Measurements from ENCODE around the gene ARHGEF26. TPM values are rescaled to one million over a fixed set of nuclear protein-coding genes. Genes with fewer than 3 reads are reported as not detected.

ARHGEF26 gene
- total RNA-seq, 4 donors from 2014 or later = 30.6 to 49.3 (median 37.8) TPM

DNA sequence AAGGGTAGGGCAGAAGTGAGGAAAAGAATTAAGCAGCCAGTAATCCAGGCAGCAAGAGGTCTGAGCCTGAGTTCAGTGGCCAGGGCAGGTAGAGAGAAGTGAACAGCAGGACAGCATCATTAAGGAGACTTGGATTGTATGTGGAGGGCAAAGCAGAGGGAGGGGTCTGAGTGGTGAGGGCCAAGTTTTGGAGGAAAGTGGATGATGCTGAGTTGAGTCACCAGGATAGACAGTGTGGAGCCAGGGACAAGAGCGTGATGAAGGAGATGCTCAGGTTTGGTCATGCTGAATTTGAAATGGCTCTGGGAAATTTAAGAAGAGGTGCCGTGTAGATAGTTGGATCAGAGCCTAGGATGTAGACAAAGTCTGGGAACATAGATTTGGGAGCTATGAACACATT lies 93.1 kb downstream of the ARHGEF26 start:
- no peaks in the 10 kb centered on the region for H3K27me3 ChIP-seq
- no peaks in the 10 kb centered on the region for H3K9me3 ChIP-seq
- TF ChIP-seq, protein P1, sequence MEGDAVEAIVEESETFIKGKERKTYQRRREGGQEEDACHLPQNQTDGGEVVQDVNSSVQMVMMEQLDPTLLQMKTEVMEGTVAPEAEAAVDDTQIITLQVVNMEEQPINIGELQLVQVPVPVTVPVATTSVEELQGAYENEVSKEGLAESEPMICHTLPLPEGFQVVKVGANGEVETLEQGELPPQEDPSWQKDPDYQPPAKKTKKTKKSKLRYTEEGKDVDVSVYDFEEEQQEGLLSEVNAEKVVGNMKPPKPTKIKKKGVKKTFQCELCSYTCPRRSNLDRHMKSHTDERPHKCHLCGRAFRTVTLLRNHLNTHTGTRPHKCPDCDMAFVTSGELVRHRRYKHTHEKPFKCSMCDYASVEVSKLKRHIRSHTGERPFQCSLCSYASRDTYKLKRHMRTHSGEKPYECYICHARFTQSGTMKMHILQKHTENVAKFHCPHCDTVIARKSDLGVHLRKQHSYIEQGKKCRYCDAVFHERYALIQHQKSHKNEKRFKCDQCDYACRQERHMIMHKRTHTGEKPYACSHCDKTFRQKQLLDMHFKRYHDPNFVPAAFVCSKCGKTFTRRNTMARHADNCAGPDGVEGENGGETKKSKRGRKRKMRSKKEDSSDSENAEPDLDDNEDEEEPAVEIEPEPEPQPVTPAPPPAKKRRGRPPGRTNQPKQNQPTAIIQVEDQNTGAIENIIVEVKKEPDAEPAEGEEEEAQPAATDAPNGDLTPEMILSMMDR (IDR thresholded peaks at IDR 0.05) = no peak
- no peak for TF ChIP-seq POLR2AphosphoS5 (IDR thresholded peaks at IDR 0.05)
- TF ChIP-seq EP300 (IDR thresholded peaks at IDR 0.05) = no peak
- TF ChIP-seq POLR2A (IDR thresholded peaks at IDR 0.05) = no peak
- peaks cover 22% of the 10 kb centered on the region for H3K36me3 ChIP-seq
- WGBS = 48% methylated on average over 2 of the region's 2 CpGs
- no peaks in the 10 kb centered on the region for H3K4me1 ChIP-seq
- H3K4me3 ChIP-seq = no peak overlapping the region
- no peak for DNase-seq (ENCODE audit: low spot score in 2 of 2)
- no peak overlapping the region for H3K27ac ChIP-seq

DNA sequence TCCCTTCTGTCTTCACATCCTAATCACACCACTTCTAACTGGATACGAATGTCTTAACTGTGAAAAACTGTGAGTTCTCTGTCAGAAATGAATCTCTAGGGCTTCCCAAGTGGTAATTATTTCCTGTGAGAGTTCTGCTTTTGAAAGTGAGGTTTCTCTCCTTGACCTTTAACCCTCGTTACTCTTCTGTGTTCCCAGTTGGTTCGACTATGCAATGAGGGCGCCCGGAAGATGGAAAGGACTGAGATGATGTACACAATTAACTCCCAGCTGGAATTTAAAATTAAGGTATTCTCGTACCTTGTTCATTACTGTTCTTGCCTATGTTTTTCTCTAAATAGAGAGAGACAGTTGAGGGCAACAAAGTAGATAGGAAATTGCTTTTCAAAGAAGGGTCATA lies 96.5 kb downstream of the ARHGEF26 start:
- H3K36me3 ChIP-seq = peaks cover 15% of the 10 kb centered on the region
- H3K27ac ChIP-seq = no peak overlapping the region
- H3K4me1 ChIP-seq = no peaks in the 10 kb centered on the region
- DNase-seq (ENCODE audit: low spot score in 2 of 2) = no peak
- no peaks in the 10 kb centered on the region for H3K27me3 ChIP-seq
- WGBS = 82% methylated on average over 6 of the region's 6 CpGs
- H3K4me3 ChIP-seq = no peak overlapping the region
- TF ChIP-seq POLR2AphosphoS5 (IDR thresholded peaks at IDR 0.05) (no peak), EP300 (IDR thresholded peaks at IDR 0.05) (no peak), POLR2A (IDR thresholded peaks at IDR 0.05) (no peak)
- TF ChIP-seq, protein P1 (IDR thresholded peaks at IDR 0.05) = no peak
- no peaks in the 10 kb centered on the region for H3K9me3 ChIP-seq

DNA sequence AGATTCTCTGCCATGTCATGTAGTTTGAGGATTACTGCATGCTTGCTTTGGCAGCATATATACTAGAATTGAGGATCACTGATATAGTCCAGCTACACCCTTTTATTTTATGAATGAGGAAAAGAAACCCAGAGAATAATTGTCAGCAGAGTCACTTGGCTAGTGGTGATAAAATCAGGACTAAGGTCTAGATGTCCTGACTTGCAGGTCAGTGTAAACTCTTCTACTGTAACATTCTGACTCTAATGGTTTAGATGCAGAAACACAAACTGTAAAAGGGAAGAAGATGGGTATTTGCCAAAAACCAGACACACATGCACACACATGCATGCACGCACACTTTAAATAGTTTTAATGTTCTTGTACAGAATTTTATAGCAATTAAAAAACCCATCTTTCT lies 97.5 kb downstream of the ARHGEF26 start:
- no peak for DNase-seq (ENCODE audit: low spot score in 2 of 2)
- no peaks in the 10 kb centered on the region for H3K4me1 ChIP-seq
- no peak overlapping the region for H3K4me3 ChIP-seq
- TF ChIP-seq POLR2AphosphoS5 (IDR thresholded peaks at IDR 0.05) = no peak
- TF ChIP-seq, protein P1 (IDR thresholded peaks at IDR 0.05) = no peak
- no peak for TF ChIP-seq POLR2A (IDR thresholded peaks at IDR 0.05)
- TF ChIP-seq EP300 (IDR thresholded peaks at IDR 0.05) = no peak
- H3K27ac ChIP-seq = no peak overlapping the region
- peaks cover 15% of the 10 kb centered on the region for H3K36me3 ChIP-seq
- no peaks in the 10 kb centered on the region for H3K27me3 ChIP-seq
- H3K9me3 ChIP-seq = no peaks in the 10 kb centered on the region
- WGBS = 93% methylated on average over 1 of the region's 1 CpG

DNA sequence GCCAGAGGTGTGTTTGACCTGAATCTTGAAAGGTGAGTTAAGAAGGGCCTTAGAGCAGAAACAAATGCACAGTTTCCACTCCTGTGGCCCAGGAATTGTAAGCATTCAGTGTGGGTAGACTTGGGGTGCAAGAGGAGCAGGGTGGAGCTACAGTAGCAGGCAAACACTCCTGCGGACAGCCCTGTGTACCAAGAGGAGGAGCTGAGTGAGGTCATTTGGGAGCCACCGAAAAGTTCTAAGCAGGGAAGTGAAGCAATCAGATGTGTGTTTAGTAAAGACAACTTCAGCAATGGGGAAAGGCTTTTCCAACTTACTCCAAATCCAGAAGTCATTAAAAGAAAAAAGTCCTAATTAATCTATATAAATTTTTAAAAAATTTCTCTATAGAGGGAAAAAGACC lies 99.3 kb downstream of the ARHGEF26 start:
- H3K4me1 ChIP-seq = no peaks in the 10 kb centered on the region
- no peaks in the 10 kb centered on the region for H3K9me3 ChIP-seq
- no peak for DNase-seq (ENCODE audit: low spot score in 2 of 2)
- peaks cover 10% of the 10 kb centered on the region for H3K36me3 ChIP-seq
- no peaks in the 10 kb centered on the region for H3K27me3 ChIP-seq
- 87% methylated on average over 2 of the region's 2 CpGs for WGBS
- no peak for TF ChIP-seq EP300 (IDR thresholded peaks at IDR 0.05)
- TF ChIP-seq POLR2AphosphoS5 (IDR thresholded peaks at IDR 0.05) = no peak
- TF ChIP-seq POLR2A (IDR thresholded peaks at IDR 0.05) = no peak
- H3K27ac ChIP-seq = no peak overlapping the region
- no peak overlapping the region for H3K4me3 ChIP-seq

DNA sequence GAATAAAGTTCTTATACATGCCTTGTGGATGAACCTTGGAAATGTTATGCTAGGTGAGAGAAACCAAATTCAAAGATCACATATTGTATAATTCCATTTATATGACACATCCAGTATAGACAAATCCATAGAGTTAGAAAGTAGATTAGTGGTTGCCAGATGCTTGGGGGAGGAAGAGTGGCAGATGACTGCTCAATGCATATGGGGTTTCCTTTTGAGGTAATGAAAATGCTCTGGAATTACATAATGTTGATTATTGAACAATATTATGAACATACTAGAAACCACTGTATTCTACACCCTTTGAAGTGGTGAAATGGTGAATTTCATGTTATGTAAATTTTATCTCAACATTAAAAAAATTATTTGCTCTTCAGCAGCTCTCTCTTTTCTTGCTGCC lies 102.3 kb downstream of the ARHGEF26 start:
- Histone ChIP-seq H3K27ac (no peak overlapping the region), H3K4me3 (no peak overlapping the region), H3K9me3 (no peaks in the 10 kb centered on the region), H3K27me3 (no peaks in the 10 kb centered on the region), H3K36me3 (peaks cover 10% of the 10 kb centered on the region), H3K4me1 (no peaks in the 10 kb centered on the region)
- no peak for TF ChIP-seq POLR2AphosphoS5 (IDR thresholded peaks at IDR 0.05)
- no peak for TF ChIP-seq POLR2A (IDR thresholded peaks at IDR 0.05)
- no peak for TF ChIP-seq EP300 (IDR thresholded peaks at IDR 0.05)
- TF ChIP-seq, protein P1 (IDR thresholded peaks at IDR 0.05) = no peak
- DNase-seq (ENCODE audit: low spot score in 2 of 2) = no peak

GRCh38 chr3:154224366-154224765 lies 103.2 kb downstream of the ARHGEF26 start:
- H3K27me3 ChIP-seq = no peaks in the 10 kb centered on the region
- H3K9me3 ChIP-seq = no peaks in the 10 kb centered on the region
- TF ChIP-seq, protein P1 (IDR thresholded peaks at IDR 0.05) = no peak
- TF ChIP-seq POLR2A (IDR thresholded peaks at IDR 0.05) (no peak), POLR2AphosphoS5 (IDR thresholded peaks at IDR 0.05) (no peak), EP300 (IDR thresholded peaks at IDR 0.05) (no peak)
- H3K4me1 ChIP-seq = no peaks in the 10 kb centered on the region
- peaks cover 3% of the 10 kb centered on the region for H3K36me3 ChIP-seq
- WGBS = 61% methylated on average over 6 of the region's 6 CpGs
- no peak overlapping the region for H3K4me3 ChIP-seq
- H3K27ac ChIP-seq = no peak overlapping the region
- no peak for DNase-seq (ENCODE audit: low spot score in 2 of 2)
